Activated CD4-positive, alpha-beta T cell treated with anti-CD3 and anti-CD28 coated beads, Interleukin-2, amount 10 ng/mL, durations not matched to agents 7 days and 5 days (primary cell): ENCODE results near the gene TMEM170A. TPM values are rescaled to one million over a fixed set of nuclear protein-coding genes. Genes with fewer than 3 reads are reported as not detected.

Experiments
- CTCF ChIA-PET: fragments of 350-600 bp; sonication (Branson Sonifier 250); formaldehyde crosslinking; loops from one replicate; lab custom pipeline; 2021; ENCODE audit warnings: antibody characterized with exemption; lab: Charles Lee
- POLR2A ChIA-PET: fragments of 350-600 bp; sonication (Branson Sonifier 250); formaldehyde crosslinking; loops from one replicate; lab custom pipeline; 2021; ENCODE audit warnings: antibody characterized with exemption; lab: Charles Lee
- DNase-seq: peaks from one replicate; pipeline ENCODE4 v3.0.0-alpha.2; 2020
- H3K27ac Mint-ChIP-seq: one replicate; pipeline ENCODE4 v1.8.0; 2021; ENCODE audit warnings: mild to moderate bottlenecking, moderate library complexity, mixed read lengths
- H3K27me3 Mint-ChIP-seq: one replicate; pipeline ENCODE4 v1.8.0; 2021; ENCODE audit warnings: mixed read lengths
- H3K36me3 Mint-ChIP-seq: one replicate; pipeline ENCODE4 v1.8.0; 2021; ENCODE audit warnings: low read depth, mixed read lengths
- H3K4me1 Mint-ChIP-seq: one replicate; pipeline ENCODE4 v1.8.0; 2021; ENCODE audit warnings: mixed read lengths
- H3K4me3 Mint-ChIP-seq: one replicate; pipeline ENCODE4 v1.8.0; 2021; ENCODE audit warnings: mild to moderate bottlenecking, moderate library complexity, mixed read lengths
- H3K9me3 Mint-ChIP-seq: one replicate; pipeline ENCODE4 v1.8.0; 2021; ENCODE audit warnings: mixed read lengths
- total RNA-seq, 2 experiments: library from RNA; stranded (reverse); gene quantifications; one replicate each; pipeline ENCODE4 v1.2.3, GENCODE V29; 2021

Gene TMEM170A
- total RNA-seq, 2 experiments from 2014 or later = 35.1 to 36.3 TPM

DNA sequence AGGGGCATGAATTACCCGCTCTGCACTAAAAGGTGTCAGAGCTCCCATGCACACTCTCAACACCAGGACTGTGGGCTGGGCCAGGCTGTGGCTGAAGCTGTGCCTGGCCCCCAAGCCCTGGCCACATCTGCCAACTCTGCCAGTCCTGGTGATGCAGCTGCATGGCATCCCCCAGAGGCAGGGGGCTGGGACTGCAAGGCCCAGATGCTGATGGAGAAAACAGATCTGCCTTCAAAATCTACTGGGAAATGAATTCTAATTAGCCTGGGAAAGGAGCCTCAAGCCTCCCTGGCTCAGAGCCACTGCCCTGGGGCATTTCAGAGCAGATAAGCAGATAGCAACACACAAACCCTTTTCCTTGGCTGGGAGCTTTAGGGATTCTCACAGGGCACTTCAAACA, 27.4 kb upstream of the TMEM170A start:
- no peaks in the 10 kb centered on the region for H3K36me3 Mint-ChIP-seq
- POLR2A ChIA-PET = no interaction called here
- CTCF ChIA-PET = interaction anchor here (1.0 to 1.5 kb wide), 2 partner anchors 25 to 47 kb away, joined by 3 to 7 read pairs; no protein-coding TSS in a partner anchor
- no peak for DNase-seq
- no peaks in the 10 kb centered on the region for H3K9me3 Mint-ChIP-seq
- no peak overlapping the region for H3K4me3 Mint-ChIP-seq
- H3K27ac Mint-ChIP-seq = no peak overlapping the region
- peaks cover 6% of the 10 kb centered on the region for H3K4me1 Mint-ChIP-seq
- H3K27me3 Mint-ChIP-seq = peaks cover 27% of the 10 kb centered on the region

DNA sequence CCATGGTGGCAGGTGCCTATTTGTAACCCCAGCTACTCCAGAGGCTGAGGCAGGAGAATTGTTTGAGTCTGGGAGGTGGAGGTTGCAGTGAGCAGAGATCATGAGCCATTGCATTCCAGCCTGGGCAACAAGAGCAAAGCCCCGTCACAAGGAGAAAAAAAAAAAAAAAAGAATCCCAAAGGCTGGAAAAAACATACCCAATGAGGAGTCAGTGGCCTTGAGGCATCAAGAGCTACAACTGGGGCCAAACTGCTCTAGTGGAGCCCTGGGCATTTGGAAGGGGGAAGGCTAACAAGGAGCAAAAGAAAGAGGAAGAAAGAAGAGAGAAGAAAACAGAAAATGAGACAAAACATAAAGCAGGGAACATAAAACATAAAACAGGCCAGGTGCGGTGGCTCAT, 23.8 kb upstream of the TMEM170A start:
- Mint-ChIP-seq H3K4me3 (no peak overlapping the region), H3K27me3 (peaks cover 5% of the 10 kb centered on the region), H3K9me3 (no peaks in the 10 kb centered on the region), H3K4me1 (peaks cover 3% of the 10 kb centered on the region), H3K27ac (no peak overlapping the region), H3K36me3 (no peaks in the 10 kb centered on the region)
- CTCF ChIA-PET = interaction anchor here (1.5 kb wide), 1 partner anchor 23 kb away, joined by 6 read pairs; the partner anchor contains the start of gene TMEM170A
- DNase-seq = no peak
- POLR2A ChIA-PET = no interaction called here

DNA sequence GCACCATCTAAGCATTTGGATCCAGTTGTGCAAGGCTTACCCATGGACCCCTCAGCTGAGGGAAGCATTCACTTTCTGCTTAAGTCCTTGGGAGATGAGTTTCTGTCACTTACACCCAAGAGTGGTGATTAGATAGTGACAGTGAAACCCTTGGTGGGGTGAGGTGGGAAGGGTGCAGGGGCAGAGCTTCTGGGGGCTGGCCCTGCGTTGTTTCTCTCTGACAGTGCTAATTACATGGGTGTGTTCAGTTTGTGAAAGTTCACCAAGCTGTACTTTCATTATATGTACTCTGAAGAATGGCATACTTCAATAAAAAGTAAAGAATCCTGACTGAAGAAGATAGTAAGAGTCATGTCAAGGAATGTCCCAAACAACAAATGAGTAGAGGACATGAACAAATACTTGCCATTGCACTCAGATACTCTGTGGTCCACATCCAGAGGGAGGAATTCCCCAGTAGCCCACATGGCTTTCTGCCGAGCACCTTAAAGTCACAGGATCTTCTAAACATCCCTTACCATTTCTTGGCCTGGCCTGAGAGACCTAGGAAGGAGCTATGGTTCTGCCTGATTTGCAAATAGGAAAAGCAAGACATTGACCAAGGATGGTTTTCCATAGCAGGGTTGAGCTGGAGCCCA, 22.3 kb upstream of the TMEM170A start:
- ChIA-PET CTCF (interaction anchor here (1.0 to 1.7 kb wide), 3 partner anchors 15 to 64 kb away, joined by 4 to 8 read pairs (median 6); partner anchors contain the start of gene TMEM170A), POLR2A (no interaction called here)
- Mint-ChIP-seq H3K27ac (no peak overlapping the region), H3K9me3 (no peaks in the 10 kb centered on the region), H3K36me3 (no peaks in the 10 kb centered on the region), H3K4me3 (no peak overlapping the region), H3K4me1 (peaks cover 3% of the 10 kb centered on the region), H3K27me3 (no peaks in the 10 kb centered on the region)
- DNase-seq = no peak

DNA sequence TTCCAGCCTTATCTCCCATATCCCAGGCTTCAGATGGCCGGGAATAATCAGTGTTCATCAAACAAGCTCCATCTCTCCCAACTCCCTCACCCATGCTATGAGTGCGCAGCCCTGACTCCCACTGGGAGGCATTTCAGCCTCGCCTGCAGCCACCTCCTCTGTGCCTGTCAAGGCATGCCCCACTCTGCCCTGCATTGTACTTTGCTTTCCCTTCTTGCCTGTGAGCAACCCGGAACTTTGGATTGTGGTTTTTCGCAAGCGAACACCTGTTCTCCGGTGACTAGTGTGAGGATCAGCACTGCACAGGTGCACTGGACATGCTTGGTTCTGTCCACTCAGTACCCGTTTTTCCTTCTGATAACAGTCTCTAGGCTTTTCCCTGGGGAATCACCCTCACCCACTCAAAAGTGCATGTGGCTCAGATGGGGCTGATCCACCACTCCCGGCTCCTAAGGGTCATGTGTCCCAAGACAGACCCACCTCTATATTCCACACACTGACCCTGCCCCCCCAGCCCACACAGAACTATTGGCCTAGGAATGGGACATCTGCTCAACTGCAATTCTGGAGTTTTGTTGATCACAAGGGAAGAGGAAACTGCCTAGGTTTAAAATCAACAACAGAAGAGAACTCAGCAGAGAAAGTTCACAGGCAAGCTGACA, 21.7 kb upstream of the TMEM170A start:
- Mint-ChIP-seq H3K4me3 (no peak overlapping the region), H3K36me3 (no peaks in the 10 kb centered on the region), H3K27me3 (no peaks in the 10 kb centered on the region), H3K27ac (no peak overlapping the region), H3K9me3 (no peaks in the 10 kb centered on the region), H3K4me1 (peaks cover 3% of the 10 kb centered on the region)
- CTCF ChIA-PET = interaction anchor here (1.7 kb wide), 1 partner anchor 15 kb away, joined by 8 read pairs; no protein-coding TSS in a partner anchor
- POLR2A ChIA-PET = no interaction called here
- no peak for DNase-seq

DNA sequence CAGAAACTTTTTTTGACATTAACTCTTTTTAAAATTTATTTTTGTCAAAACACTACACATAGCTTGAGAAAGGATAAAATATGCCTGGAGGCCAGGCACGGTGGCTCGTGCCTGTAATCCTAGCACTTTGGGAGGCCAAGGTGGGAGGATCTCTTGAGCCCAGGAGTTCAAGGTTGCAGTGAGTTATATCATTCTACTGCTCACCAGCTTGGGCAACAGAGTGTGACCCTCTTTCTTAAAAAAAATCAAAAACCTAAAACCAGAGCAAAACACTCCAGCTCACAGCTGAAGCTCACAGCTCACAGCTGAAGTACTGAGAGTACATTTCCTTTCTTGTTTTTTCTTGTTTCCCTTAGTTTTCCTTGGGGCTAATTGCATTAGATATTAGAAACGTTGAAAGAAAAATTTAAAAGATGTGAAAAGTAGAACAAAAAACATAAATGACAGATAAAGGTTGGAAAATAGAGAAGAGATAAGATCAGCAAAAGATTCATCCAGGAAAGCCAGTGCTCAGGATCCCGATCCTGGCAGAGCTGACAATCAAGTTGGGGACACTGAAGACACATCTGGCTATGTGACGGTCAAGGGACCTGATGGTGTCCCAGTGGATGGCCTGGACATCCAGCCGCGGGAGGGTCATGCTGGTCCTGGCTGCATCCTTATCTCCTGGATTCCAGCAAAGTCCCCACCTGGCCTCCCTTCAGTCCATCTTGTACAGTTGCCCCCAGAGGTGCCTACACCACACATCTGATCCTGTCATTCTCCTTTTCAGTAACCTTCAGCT, 20.9 kb upstream of the TMEM170A start:
- no peaks in the 10 kb centered on the region for H3K27me3 Mint-ChIP-seq
- no peak overlapping the region for H3K4me3 Mint-ChIP-seq
- POLR2A ChIA-PET = no interaction called here

DNA sequence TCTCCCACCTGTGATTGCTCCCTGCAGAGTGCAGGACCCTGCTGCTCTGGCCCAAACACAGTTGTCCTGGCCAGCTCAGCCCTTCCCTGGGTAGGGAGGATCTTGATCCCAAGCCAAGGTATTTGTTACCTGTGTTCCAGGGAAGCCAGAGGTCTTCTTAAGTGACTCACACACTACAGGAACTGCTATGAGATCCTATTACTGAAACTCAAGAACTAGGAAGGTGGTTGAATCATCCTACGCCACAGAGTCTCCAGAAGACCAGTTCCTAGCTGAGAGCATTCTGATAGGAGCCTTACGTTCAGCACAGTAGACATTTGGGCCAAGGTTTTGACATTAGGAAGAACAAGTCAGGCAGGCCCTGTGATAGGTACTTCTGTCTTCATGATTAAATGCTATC, 18.7 kb upstream of the TMEM170A start:
- no peak for DNase-seq
- Mint-ChIP-seq H3K9me3 (no peaks in the 10 kb centered on the region), H3K27ac (no peak overlapping the region), H3K4me3 (no peak overlapping the region), H3K27me3 (peaks cover under 1% of the 10 kb centered on the region), H3K36me3 (no peaks in the 10 kb centered on the region), H3K4me1 (peaks cover 4% of the 10 kb centered on the region)
- ChIA-PET POLR2A (no interaction called here), CTCF (interaction anchor here (1.0 to 1.1 kb wide), 3 partner anchors 15 to 19 kb away, joined by 3 read pairs; no protein-coding TSS in a partner anchor)

More for the DNA sequence above, 20.9 kb upstream of the TMEM170A start:
- CTCF ChIA-PET = interaction anchor here (1.4 kb wide), 2 partner anchors 20 to 285 kb away, joined by 3 to 6 read pairs; no protein-coding TSS in a partner anchor
- Mint-ChIP-seq H3K9me3 (no peaks in the 10 kb centered on the region), H3K4me1 (peaks cover 3% of the 10 kb centered on the region), H3K27ac (no peak overlapping the region), H3K36me3 (no peaks in the 10 kb centered on the region)
- DNase-seq = no peak

DNA sequence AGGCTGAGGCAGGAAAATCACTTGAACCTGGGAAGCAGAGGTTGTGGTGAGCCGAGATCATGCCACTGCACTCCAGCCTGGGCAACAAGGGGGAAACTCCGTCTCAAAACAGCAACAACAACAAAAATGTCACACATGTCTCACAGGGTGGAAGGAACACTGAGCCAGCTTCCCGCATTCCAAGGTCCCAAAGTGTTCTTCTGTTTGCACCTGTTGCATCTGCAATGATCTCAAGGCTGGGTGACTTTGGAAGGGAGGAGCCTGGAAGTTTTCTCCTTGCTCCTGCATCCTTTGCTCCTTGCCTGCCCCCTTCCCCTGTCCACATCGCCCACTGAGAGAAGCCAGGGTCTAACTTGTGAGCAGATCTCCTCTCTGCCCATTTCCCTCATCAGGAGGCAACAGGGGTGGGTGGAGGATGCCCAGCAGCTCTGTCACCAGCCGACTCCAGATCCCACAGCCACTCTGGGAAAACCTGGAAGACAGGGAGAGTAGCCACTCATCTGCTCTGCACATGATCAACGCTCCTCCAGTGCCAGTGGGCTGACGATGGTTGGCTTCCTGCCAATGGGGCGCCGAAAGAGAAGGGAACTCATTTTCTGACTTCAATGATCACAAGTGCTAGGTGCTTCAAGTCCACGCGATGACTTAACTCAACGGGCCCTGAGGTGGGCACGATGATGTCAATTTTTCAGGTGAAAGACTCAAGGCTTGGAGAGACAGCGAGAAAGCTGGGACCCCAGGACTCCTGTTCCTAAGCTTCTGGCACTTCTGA, 18.1 kb upstream of the TMEM170A start:
- no peak overlapping the region for H3K4me3 Mint-ChIP-seq
- no peaks in the 10 kb centered on the region for H3K9me3 Mint-ChIP-seq
- POLR2A ChIA-PET = no interaction called here
- H3K36me3 Mint-ChIP-seq = no peaks in the 10 kb centered on the region
- H3K27me3 Mint-ChIP-seq = peaks cover 6% of the 10 kb centered on the region
- H3K27ac Mint-ChIP-seq = no peak overlapping the region
- no peak for DNase-seq
- peaks cover 5% of the 10 kb centered on the region for H3K4me1 Mint-ChIP-seq
- CTCF ChIA-PET = interaction anchor here (0.6 to 1.8 kb wide), 5 partner anchors 12 to 597 kb away, joined by 3 to 7 read pairs (median 4); partner anchors contain the start of gene CHST6

DNA sequence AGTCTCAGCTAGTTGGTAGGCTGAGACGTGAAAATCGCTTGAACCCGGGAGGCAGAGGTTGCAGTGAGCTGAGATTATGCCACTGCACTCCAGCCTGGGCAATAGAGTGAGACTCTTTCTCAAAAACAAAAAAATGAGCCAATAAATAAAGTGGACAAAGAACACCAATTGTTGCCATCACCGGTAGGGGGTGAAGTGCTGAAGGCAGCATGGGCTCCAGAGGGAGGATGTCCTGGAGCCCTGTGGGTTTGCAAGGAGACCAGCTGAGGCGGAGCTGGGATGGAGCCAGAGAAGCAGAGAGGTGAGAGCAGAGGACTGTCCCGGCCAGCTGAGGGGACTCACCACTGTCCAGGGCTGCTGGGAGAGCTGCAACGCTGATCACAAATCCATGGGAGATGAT, 17.0 kb upstream of the TMEM170A start:
- peaks cover 5% of the 10 kb centered on the region for H3K4me1 Mint-ChIP-seq
- ChIA-PET CTCF (interaction anchor here (0.6 to 1.8 kb wide), 5 partner anchors 13 to 893 kb away, joined by 3 to 7 read pairs (median 5); partner anchors contain the start of gene CHST6), POLR2A (no interaction called here)
- H3K27me3 Mint-ChIP-seq = peaks cover 6% of the 10 kb centered on the region
- DNase-seq = no peak
- H3K4me3 Mint-ChIP-seq = no peak overlapping the region
- no peaks in the 10 kb centered on the region for H3K9me3 Mint-ChIP-seq
- no peaks in the 10 kb centered on the region for H3K36me3 Mint-ChIP-seq
- no peak overlapping the region for H3K27ac Mint-ChIP-seq

DNA sequence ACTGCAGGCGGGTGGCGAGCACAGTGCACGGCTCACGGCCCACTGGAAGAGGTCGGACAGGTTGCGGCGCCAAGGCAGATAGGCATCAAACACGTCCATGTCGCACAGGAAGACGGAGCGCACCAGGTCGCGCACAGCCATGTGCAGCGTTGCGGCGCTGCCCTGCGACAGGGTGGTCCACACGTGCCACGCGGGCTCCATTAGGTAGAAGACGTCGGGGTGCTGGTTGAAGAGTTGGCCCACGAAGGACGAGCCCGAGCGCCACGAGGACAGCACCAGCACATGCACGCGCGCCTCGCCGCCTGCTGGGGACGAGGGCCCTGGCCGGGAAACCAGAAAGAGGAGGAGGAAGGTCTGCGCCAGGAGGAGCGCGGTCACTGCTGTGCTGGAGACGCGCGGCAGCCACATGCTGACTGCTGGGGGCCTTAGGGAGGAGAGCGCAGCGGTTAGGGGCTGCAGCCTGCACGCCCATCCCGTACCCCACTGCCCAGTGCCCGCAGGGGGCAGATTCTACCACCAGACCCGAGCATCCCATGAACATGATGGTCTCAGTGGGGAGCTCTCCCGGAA, 15.0 kb upstream of the TMEM170A start:
- CTCF ChIA-PET = no interaction called here
- H3K27ac Mint-ChIP-seq = no peak overlapping the region
- no peaks in the 10 kb centered on the region for H3K9me3 Mint-ChIP-seq
- peaks cover 2% of the 10 kb centered on the region for H3K4me1 Mint-ChIP-seq
- peaks cover 6% of the 10 kb centered on the region for H3K27me3 Mint-ChIP-seq
- no peaks in the 10 kb centered on the region for H3K36me3 Mint-ChIP-seq
- POLR2A ChIA-PET = no interaction called here
- DNase-seq = no peak
- no peak overlapping the region for H3K4me3 Mint-ChIP-seq

DNA sequence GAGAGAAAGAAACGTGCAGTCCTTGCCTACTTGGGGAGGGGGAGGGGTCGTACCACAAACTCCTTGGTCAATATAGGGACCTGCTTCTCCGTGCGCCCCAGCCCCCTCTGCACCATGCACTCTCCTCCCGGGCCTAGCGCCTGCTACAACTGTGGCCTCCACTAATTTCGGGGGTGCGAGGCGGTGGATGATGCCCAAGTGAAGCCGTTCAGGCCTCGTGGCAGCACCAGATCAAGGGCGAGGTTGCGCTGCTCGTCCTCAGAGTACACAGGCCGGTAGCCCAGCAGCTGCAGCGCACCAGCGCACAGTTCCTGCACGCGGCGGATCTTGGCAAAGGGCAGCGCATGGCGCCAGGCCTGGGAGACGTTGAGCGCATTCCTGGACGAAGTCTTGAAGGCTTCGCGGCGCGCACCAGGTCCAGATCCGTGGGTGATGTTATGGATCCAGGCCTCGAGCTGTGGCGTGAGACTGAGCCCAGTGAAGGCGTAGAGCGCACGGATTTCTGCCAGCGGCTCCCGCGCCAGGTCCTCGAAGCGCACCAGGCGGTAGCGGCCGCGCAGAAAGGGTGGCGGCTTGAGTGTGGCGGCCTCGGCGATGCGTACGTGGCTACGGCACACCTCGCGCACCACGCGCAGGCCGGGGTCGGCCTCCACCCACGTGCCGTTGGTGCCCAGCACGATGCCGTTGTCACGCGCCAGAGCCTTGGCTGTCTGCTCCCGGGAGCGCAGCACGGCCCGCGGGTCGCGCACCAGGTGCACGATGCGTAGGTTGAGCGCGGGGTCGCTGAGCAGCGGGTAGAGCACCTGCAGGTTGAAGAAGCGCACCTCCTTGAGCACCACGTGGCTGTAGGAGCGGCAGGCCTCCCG, 14.2 kb upstream of the TMEM170A start:
- Mint-ChIP-seq H3K27me3 (peaks cover 6% of the 10 kb centered on the region), H3K9me3 (no peaks in the 10 kb centered on the region), H3K36me3 (no peaks in the 10 kb centered on the region), H3K4me1 (peaks cover 2% of the 10 kb centered on the region), H3K4me3 (no peak overlapping the region), H3K27ac (no peak overlapping the region)
- no peak for DNase-seq
- CTCF ChIA-PET = interaction anchor here (1.6 kb wide), 1 partner anchor 14 kb away, joined by 5 read pairs; no protein-coding TSS in a partner anchor
- POLR2A ChIA-PET = no interaction called here
